Stimulated activated naive CD8-positive, alpha-beta T cell treated with anti-CD3 and anti-CD28 coated beads, Interleukin-15, Interleukin-2, amounts not matched to agents 100 ng/mL and 50 ng/mL, for 24 hours (primary cell): ENCODE results near the gene ADAM12.

Experiments
- H3K27ac Mint-ChIP-seq: one replicate; pipeline ENCODE4 v1.8.0; 2021; ENCODE audit warnings: mild to moderate bottlenecking, mixed read lengths
- H3K27me3 Mint-ChIP-seq: one replicate; pipeline ENCODE4 v1.8.0; 2021; ENCODE audit warnings: mixed read lengths
- H3K36me3 Mint-ChIP-seq: one replicate; pipeline ENCODE4 v1.8.0; 2021; ENCODE audit warnings: low read depth, mixed read lengths
- H3K4me1 Mint-ChIP-seq: one replicate; pipeline ENCODE4 v1.8.0; 2021; ENCODE audit warnings: low read depth, mixed read lengths
- H3K4me3 Mint-ChIP-seq: one replicate; pipeline ENCODE4 v1.8.0; 2021; ENCODE audit warnings: mild to moderate bottlenecking, mixed read lengths
- H3K9me3 Mint-ChIP-seq: one replicate; pipeline ENCODE4 v1.8.0; 2021; ENCODE audit warnings: mixed read lengths

ADAM12 gene

GRCh38 chr10:126288547-126289493 is 99.5 kb downstream of the ADAM12 start:
- Mint-ChIP-seq H3K27ac (no peak overlapping the region), H3K36me3 (no peaks in the 10 kb centered on the region), H3K4me3 (no peak overlapping the region)

GRCh38 chr10:126286256-126286780 is 102.0 kb downstream of the ADAM12 start:
- Mint-ChIP-seq H3K4me1 (no peaks in the 10 kb centered on the region), H3K9me3 (no peaks in the 10 kb centered on the region), H3K36me3 (no peaks in the 10 kb centered on the region), H3K27ac (no peak overlapping the region), H3K27me3 (peaks cover 3% of the 10 kb centered on the region), H3K4me3 (no peak overlapping the region)

More at GRCh38 chr10:126288547-126289493, 99.5 kb downstream of the ADAM12 start:
- no peaks in the 10 kb centered on the region for H3K27me3 Mint-ChIP-seq
- H3K9me3 Mint-ChIP-seq: no peaks in the 10 kb centered on the region
- H3K4me1 Mint-ChIP-seq: no peaks in the 10 kb centered on the region

- H3K36me3 Mint-ChIP-seq: no peaks in the 10 kb centered on the region
- H3K9me3 Mint-ChIP-seq: no peaks in the 10 kb centered on the region
- H3K27me3 Mint-ChIP-seq: peaks cover 3% of the 10 kb centered on the region
- no peak overlapping the region for H3K27ac Mint-ChIP-seq
- H3K4me3 Mint-ChIP-seq: no peak overlapping the region
- H3K4me1 Mint-ChIP-seq: no peaks in the 10 kb centered on the region
Observed at GRCh38 chr10:126283307-126283706, 105.0 kb downstream of the ADAM12 start.

GRCh38 chr10:126278851-126279250 is 109.4 kb downstream of the ADAM12 start:
- Mint-ChIP-seq H3K27me3 (peaks cover 3% of the 10 kb centered on the region), H3K27ac (no peak overlapping the region), H3K4me3 (no peak overlapping the region), H3K36me3 (no peaks in the 10 kb centered on the region), H3K4me1 (no peaks in the 10 kb centered on the region), H3K9me3 (peaks cover 2% of the 10 kb centered on the region)

- H3K27me3 Mint-ChIP-seq: no peaks in the 10 kb centered on the region
- no peak overlapping the region for H3K4me3 Mint-ChIP-seq
- H3K9me3 Mint-ChIP-seq: peaks cover 4% of the 10 kb centered on the region
- no peaks in the 10 kb centered on the region for H3K4me1 Mint-ChIP-seq
- H3K36me3 Mint-ChIP-seq: no peaks in the 10 kb centered on the region
- H3K27ac Mint-ChIP-seq: no peak overlapping the region
Observed at GRCh38 chr10:126277181-126277580, 111.1 kb downstream of the ADAM12 start.

- H3K27me3 Mint-ChIP-seq: no peaks in the 10 kb centered on the region
- H3K4me3 Mint-ChIP-seq: no peak overlapping the region
- H3K27ac Mint-ChIP-seq: no peak overlapping the region
- H3K9me3 Mint-ChIP-seq: peaks cover 4% of the 10 kb centered on the region
- no peaks in the 10 kb centered on the region for H3K4me1 Mint-ChIP-seq
- H3K36me3 Mint-ChIP-seq: no peaks in the 10 kb centered on the region
Observed at GRCh38 chr10:126272526-126272925, 115.8 kb downstream of the ADAM12 start.

GRCh38 chr10:126270111-126270510 is 118.2 kb downstream of the ADAM12 start:
- peaks cover 10% of the 10 kb centered on the region for H3K9me3 Mint-ChIP-seq
- H3K27ac Mint-ChIP-seq: no peak overlapping the region
- H3K36me3 Mint-ChIP-seq: no peaks in the 10 kb centered on the region
- no peaks in the 10 kb centered on the region for H3K4me1 Mint-ChIP-seq
- no peaks in the 10 kb centered on the region for H3K27me3 Mint-ChIP-seq
- H3K4me3 Mint-ChIP-seq: no peak overlapping the region

- no peaks in the 10 kb centered on the region for H3K27me3 Mint-ChIP-seq
- H3K9me3 Mint-ChIP-seq: peaks cover 6% of the 10 kb centered on the region
- H3K36me3 Mint-ChIP-seq: no peaks in the 10 kb centered on the region
- H3K4me1 Mint-ChIP-seq: no peaks in the 10 kb centered on the region
- H3K27ac Mint-ChIP-seq: no peak overlapping the region
- no peak overlapping the region for H3K4me3 Mint-ChIP-seq
Observed at GRCh38 chr10:126268013-126268920, 120.0 kb downstream of the ADAM12 start.

GRCh38 chr10:126264102-126265018 is 123.9 kb downstream of the ADAM12 start:
- Mint-ChIP-seq H3K9me3 (peaks cover 6% of the 10 kb centered on the region), H3K27me3 (peaks cover 3% of the 10 kb centered on the region), H3K36me3 (no peaks in the 10 kb centered on the region), H3K27ac (no peak overlapping the region), H3K4me3 (no peak overlapping the region), H3K4me1 (no peaks in the 10 kb centered on the region)

GRCh38 chr10:126263006-126263676 is 125.1 kb downstream of the ADAM12 start:
- Mint-ChIP-seq H3K4me3 (no peak overlapping the region), H3K27ac (no peak overlapping the region), H3K27me3 (peaks cover 3% of the 10 kb centered on the region), H3K9me3 (peaks cover 6% of the 10 kb centered on the region), H3K4me1 (no peaks in the 10 kb centered on the region), H3K36me3 (no peaks in the 10 kb centered on the region)

- Mint-ChIP-seq H3K4me1 (no peaks in the 10 kb centered on the region), H3K27me3 (peaks cover 3% of the 10 kb centered on the region), H3K9me3 (peaks cover 6% of the 10 kb centered on the region), H3K27ac (no peak overlapping the region), H3K36me3 (no peaks in the 10 kb centered on the region), H3K4me3 (no peak overlapping the region)
Observed at GRCh38 chr10:126262233-126262838, 125.9 kb downstream of the ADAM12 start.

GRCh38 chr10:126259760-126260479 is 128.4 kb downstream of the ADAM12 start:
- no peaks in the 10 kb centered on the region for H3K4me1 Mint-ChIP-seq
- no peak overlapping the region for H3K27ac Mint-ChIP-seq
- no peaks in the 10 kb centered on the region for H3K9me3 Mint-ChIP-seq
- H3K36me3 Mint-ChIP-seq: no peaks in the 10 kb centered on the region
- peaks cover 3% of the 10 kb centered on the region for H3K27me3 Mint-ChIP-seq
- H3K4me3 Mint-ChIP-seq: no peak overlapping the region

- Mint-ChIP-seq H3K4me1 (no peaks in the 10 kb centered on the region), H3K9me3 (peaks cover 7% of the 10 kb centered on the region), H3K36me3 (no peaks in the 10 kb centered on the region), H3K4me3 (no peak overlapping the region), H3K27me3 (peaks cover 3% of the 10 kb centered on the region), H3K27ac (no peak overlapping the region)
Observed at GRCh38 chr10:126256864-126257263, 131.4 kb downstream of the ADAM12 start.
